Activated T-helper 2 cell treated with anti-CD3 and anti-CD28 coated beads, Interferon-gamma antibody, Interleukin-2, Interleukin-4, amounts not matched to agents 10 μg/mL and 5 μg/mL and 100 μg/mL, durations not matched to agents 14 hours and 24 hours and 36 hours (primary cell): ENCODE results near the gene INPP5A. TPM values are rescaled to one million over a fixed set of nuclear protein-coding genes. Genes with fewer than 3 reads are reported as not detected.

Experiments used
- DNase-seq: peaks from one replicate; pipeline ENCODE4 v3.0.0; 2021; ENCODE audit warnings: low spot score
- H3K27ac Mint-ChIP-seq: one replicate; pipeline ENCODE4 v1.8.0; 2021; ENCODE audit warnings: mixed read lengths
- H3K27me3 Mint-ChIP-seq: one replicate; pipeline ENCODE4 v1.8.0; 2021; ENCODE audit warnings: low read depth, mixed read lengths
- H3K36me3 Mint-ChIP-seq: one replicate; pipeline ENCODE4 v1.8.0; 2021; ENCODE audit warnings: low read depth, mixed read lengths
- H3K4me1 Mint-ChIP-seq: one replicate; pipeline ENCODE4 v1.8.0; 2021; ENCODE audit warnings: low read depth, mixed read lengths
- H3K4me3 Mint-ChIP-seq: one replicate; pipeline ENCODE4 v1.8.0; 2021; ENCODE audit warnings: low read depth, mild to moderate bottlenecking, moderate library complexity, mixed read lengths
- H3K9me3 Mint-ChIP-seq: one replicate; pipeline ENCODE4 v1.8.0; 2021; ENCODE audit warnings: mixed read lengths
- intact Hi-C: fragments of 100-400 bp; cut with micrococcal nuclease; formaldehyde crosslinking; loops from one replicate; pipeline ENCODE4 v1.15.1; 2023
- total RNA-seq: library from RNA; stranded (reverse); gene quantifications from 2 replicates; pipeline ENCODE4 v1.2.3, GENCODE V29; 2022

The INPP5A gene
- total RNA-seq, 1 donor from 2014 or later: 13.0 TPM

- Mint-ChIP-seq H3K4me3 (no peak overlapping the region), H3K36me3 (peaks cover 35% of the 10 kb centered on the region), H3K9me3 (peaks cover 30% of the 10 kb centered on the region), H3K4me1 (peaks cover 23% of the 10 kb centered on the region), H3K27ac (peak overlapping the region; percentile 82), H3K27me3 (peaks cover 3% of the 10 kb centered on the region)
- DNase-seq: no peak
- intact Hi-C loops: loop anchor here (1.0 to 2.0 kb wide), 4 partner anchors 22 to 75 kb away; no protein-coding TSS in a partner anchor
Measured at GRCh38 chr10:132615341-132616169, 78.0 kb downstream of the INPP5A start.

- no peak overlapping the region for H3K4me3 Mint-ChIP-seq
- DNase-seq: peak; percentile 66
- H3K9me3 Mint-ChIP-seq: peaks cover 37% of the 10 kb centered on the region
- H3K4me1 Mint-ChIP-seq: peaks cover 18% of the 10 kb centered on the region
- intact Hi-C loops: loop anchor here (1.0 to 2.0 kb wide), 4 partner anchors 23 to 76 kb away; no protein-coding TSS in a partner anchor
- H3K27ac Mint-ChIP-seq: peak overlapping the region; percentile 82
- peaks cover 38% of the 10 kb centered on the region for H3K36me3 Mint-ChIP-seq
- peaks cover 3% of the 10 kb centered on the region for H3K27me3 Mint-ChIP-seq
Measured at GRCh38 chr10:132616170-132616995, 78.8 kb downstream of the INPP5A start.

GRCh38 chr10:132616996-132617736 lies 79.6 kb downstream of the INPP5A start:
- intact Hi-C loops: loop anchor here (1.0 to 2.0 kb wide), 4 partner anchors 24 to 76 kb away; no protein-coding TSS in a partner anchor
- Mint-ChIP-seq H3K4me1 (peaks cover 17% of the 10 kb centered on the region), H3K27me3 (peaks cover 3% of the 10 kb centered on the region), H3K36me3 (peaks cover 41% of the 10 kb centered on the region), H3K4me3 (no peak overlapping the region), H3K27ac (no peak overlapping the region), H3K9me3 (peaks cover 45% of the 10 kb centered on the region)
- no peak for DNase-seq

GRCh38 chr10:132617737-132618052 lies 80.1 kb downstream of the INPP5A start:
- no peak overlapping the region for H3K4me3 Mint-ChIP-seq
- peaks cover 15% of the 10 kb centered on the region for H3K4me1 Mint-ChIP-seq
- peaks cover 45% of the 10 kb centered on the region for H3K9me3 Mint-ChIP-seq
- peaks cover 41% of the 10 kb centered on the region for H3K36me3 Mint-ChIP-seq
- peaks cover 3% of the 10 kb centered on the region for H3K27me3 Mint-ChIP-seq
- intact Hi-C loops: loop anchor here (2.0 kb wide), 1 partner anchor 77 kb away; no protein-coding TSS in a partner anchor
- H3K27ac Mint-ChIP-seq: no peak overlapping the region
- DNase-seq: no peak

GRCh38 chr10:132618158-132618919 lies 80.8 kb downstream of the INPP5A start:
- peaks cover 41% of the 10 kb centered on the region for H3K36me3 Mint-ChIP-seq
- H3K4me3 Mint-ChIP-seq: no peak overlapping the region
- intact Hi-C loops: no loop called here
- peaks cover 15% of the 10 kb centered on the region for H3K4me1 Mint-ChIP-seq
- H3K9me3 Mint-ChIP-seq: peaks cover 45% of the 10 kb centered on the region
- no peak overlapping the region for H3K27ac Mint-ChIP-seq
- peaks cover 3% of the 10 kb centered on the region for H3K27me3 Mint-ChIP-seq
- no peak for DNase-seq

- intact Hi-C loops: no loop called here
- no peak overlapping the region for H3K4me3 Mint-ChIP-seq
Measured at GRCh38 chr10:132619927-132620326, 82.3 kb downstream of the INPP5A start.

GRCh38 chr10:132624061-132624846 lies 86.7 kb downstream of the INPP5A start:
- no peak for DNase-seq
- Mint-ChIP-seq H3K9me3 (peaks cover 23% of the 10 kb centered on the region), H3K4me3 (no peak overlapping the region), H3K36me3 (peaks cover 10% of the 10 kb centered on the region), H3K27ac (no peak overlapping the region), H3K27me3 (peaks cover 1% of the 10 kb centered on the region), H3K4me1 (peaks cover 4% of the 10 kb centered on the region)
- intact Hi-C loops: no loop called here

More at GRCh38 chr10:132619927-132620326, 82.3 kb downstream of the INPP5A start:
- Mint-ChIP-seq H3K27ac (no peak overlapping the region), H3K36me3 (peaks cover 37% of the 10 kb centered on the region), H3K27me3 (peaks cover 3% of the 10 kb centered on the region), H3K9me3 (peaks cover 45% of the 10 kb centered on the region), H3K4me1 (peaks cover 15% of the 10 kb centered on the region)
- no peak for DNase-seq

GRCh38 chr10:132624847-132625471 lies 87.4 kb downstream of the INPP5A start:
- Mint-ChIP-seq H3K36me3 (peaks cover 10% of the 10 kb centered on the region), H3K9me3 (peaks cover 20% of the 10 kb centered on the region), H3K4me1 (peaks cover 9% of the 10 kb centered on the region), H3K27ac (no peak overlapping the region), H3K4me3 (no peak overlapping the region), H3K27me3 (peaks cover 1% of the 10 kb centered on the region)
- intact Hi-C loops: no loop called here
- no peak for DNase-seq

GRCh38 chr10:132626019-132626760 lies 88.6 kb downstream of the INPP5A start:
- peaks cover 5% of the 10 kb centered on the region for H3K36me3 Mint-ChIP-seq
- peaks cover 9% of the 10 kb centered on the region for H3K9me3 Mint-ChIP-seq
- H3K4me1 Mint-ChIP-seq: peaks cover 10% of the 10 kb centered on the region
- peaks cover 1% of the 10 kb centered on the region for H3K27me3 Mint-ChIP-seq
- no peak for DNase-seq
- no peak overlapping the region for H3K27ac Mint-ChIP-seq
- intact Hi-C loops: no loop called here
- no peak overlapping the region for H3K4me3 Mint-ChIP-seq

- H3K36me3 Mint-ChIP-seq: no peaks in the 10 kb centered on the region
- no peak overlapping the region for H3K4me3 Mint-ChIP-seq
Measured at GRCh38 chr10:132626761-132627665, 89.4 kb downstream of the INPP5A start.

More at GRCh38 chr10:132626761-132627665, 89.4 kb downstream of the INPP5A start:
- intact Hi-C loops: no loop called here
- H3K9me3 Mint-ChIP-seq: peaks cover 1% of the 10 kb centered on the region
- DNase-seq: no peak
- H3K27me3 Mint-ChIP-seq: peaks cover 1% of the 10 kb centered on the region
- no peak overlapping the region for H3K27ac Mint-ChIP-seq
- peaks cover 10% of the 10 kb centered on the region for H3K4me1 Mint-ChIP-seq
